Mucosa of rectum (tissue), 2 donors: ENCODE data around the gene LIPE.

ENCODE experiments used
- H3K27ac ChIP-seq, 2 donors: one replicate each; pipeline ENCODE4 v1.7.0; 2013; ENCODE audit warnings: inconsistent platforms in 2 of 2, low read depth in 2 of 2, low read length in 2 of 2
- H3K27me3 ChIP-seq, 2 donors: one replicate each; pipeline ENCODE4 v1.7.0; 2013; ENCODE audit warnings: low read length in 2 of 2; ENCODE audit not compliant: control insufficient read depth in 2 of 2, insufficient read depth in 2 of 2
- H3K36me3 ChIP-seq, 2 donors: one replicate each; pipeline ENCODE4 v1.7.0; 2013; ENCODE audit warnings: low read length in 2 of 2; ENCODE audit not compliant: control insufficient read depth in 2 of 2, insufficient read depth in 2 of 2
- H3K4me1 ChIP-seq, 2 donors: one replicate each; pipeline ENCODE4 v1.7.0; 2013; ENCODE audit warnings: low read length in 2 of 2, mild to moderate bottlenecking in 1 of 2; ENCODE audit not compliant: control insufficient read depth in 2 of 2, insufficient read depth in 2 of 2
- H3K4me3 ChIP-seq, 2 donors: one replicate each; pipeline ENCODE4 v1.7.0; 2013; ENCODE audit warnings: low read length in 2 of 2
- H3K9ac ChIP-seq, 2 donors: one replicate each; pipeline ENCODE4 v1.7.0; 2013; ENCODE audit warnings: low read length in 2 of 2, low read depth in 1 of 2, mild to moderate bottlenecking in 1 of 2
- H3K9me3 ChIP-seq, 2 donors: one replicate each; pipeline ENCODE4 v1.7.0; 2013; ENCODE audit warnings: low read length in 2 of 2; ENCODE audit not compliant: control insufficient read depth in 2 of 2
- donor health status: healthy.
- donor health status: Normal muscosa, but diverticular disease.

LIPE gene

DNA sequence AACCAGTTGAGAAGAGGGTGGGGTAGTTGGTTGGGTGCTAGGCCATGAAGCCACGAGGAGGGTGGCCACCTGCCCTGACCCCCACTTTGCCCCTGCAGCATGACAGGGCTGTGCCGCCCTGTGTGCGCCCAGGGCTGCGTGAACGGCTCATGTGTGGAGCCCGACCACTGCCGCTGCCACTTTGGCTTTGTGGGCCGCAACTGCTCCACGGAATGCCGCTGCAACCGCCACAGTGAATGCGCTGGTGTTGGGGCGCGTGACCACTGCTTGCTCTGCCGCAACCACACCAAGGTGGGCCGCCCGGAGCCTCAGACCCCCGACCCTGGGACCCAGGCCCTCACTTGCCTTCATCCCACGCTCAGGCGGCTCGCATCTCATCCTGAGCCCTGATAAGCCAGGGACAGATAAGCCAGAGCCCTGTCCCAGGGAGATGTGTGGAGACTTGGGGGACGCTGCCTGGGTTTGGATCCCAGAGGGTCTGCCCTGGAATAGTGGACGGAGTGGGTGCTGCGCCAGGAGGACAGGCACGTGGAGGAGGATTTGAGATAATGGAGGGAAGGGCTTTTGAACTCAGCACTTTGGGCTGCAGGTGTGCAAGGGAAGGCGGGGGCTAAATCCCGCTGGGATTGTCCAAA is 57.6 kb downstream of the LIPE start:
- Histone ChIP-seq H3K9ac (no peak overlapping the region), H3K36me3 (peaks cover 0 to 5% of the 10 kb centered on the region in 2 donors), H3K27ac (no peak overlapping the region), H3K27me3 (no peaks in the 10 kb centered on the region), H3K4me1 (no peaks in the 10 kb centered on the region), H3K9me3 (no peaks in the 10 kb centered on the region), H3K4me3 (no peak overlapping the region)

DNA sequence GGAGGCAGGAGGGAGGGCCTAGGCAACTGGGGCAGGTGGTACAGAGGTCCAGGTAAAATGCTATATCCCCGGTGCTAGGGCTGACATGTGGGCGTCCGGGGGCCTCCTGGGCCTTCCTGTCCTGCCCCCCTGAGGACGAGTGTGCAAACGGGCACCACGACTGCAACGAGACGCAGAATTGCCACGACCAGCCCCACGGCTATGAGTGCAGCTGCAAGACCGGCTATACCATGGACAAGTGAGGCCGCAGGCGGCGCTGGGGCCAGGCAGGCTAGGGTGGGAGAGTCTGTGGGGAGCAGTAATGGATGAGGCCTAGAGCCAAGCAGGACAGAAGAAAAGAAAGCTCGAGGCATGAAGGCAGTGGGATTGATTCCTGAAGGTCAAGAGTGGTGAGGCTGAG is 58.4 kb downstream of the LIPE start:
- H3K9me3 ChIP-seq: peaks cover 0 to 3% of the 10 kb centered on the region in 2 donors
- no peaks in the 10 kb centered on the region for H3K4me1 ChIP-seq
- no peaks in the 10 kb centered on the region for H3K27me3 ChIP-seq
- no peak overlapping the region for H3K4me3 ChIP-seq
- no peak overlapping the region for H3K27ac ChIP-seq
- peaks cover 6 to 8% of the 10 kb centered on the region in 2 donors for H3K36me3 ChIP-seq
- H3K9ac ChIP-seq: no peak overlapping the region

GRCh38 chr19:42368360-42368759 is 58.8 kb downstream of the LIPE start:
- H3K27me3 ChIP-seq: no peaks in the 10 kb centered on the region
- H3K36me3 ChIP-seq: peaks cover 8 to 12% of the 10 kb centered on the region in 2 donors
- no peak overlapping the region for H3K27ac ChIP-seq
- no peak overlapping the region for H3K4me3 ChIP-seq
- H3K9me3 ChIP-seq: peaks cover 0 to 3% of the 10 kb centered on the region in 2 donors
- no peaks in the 10 kb centered on the region for H3K4me1 ChIP-seq
- no peak overlapping the region for H3K9ac ChIP-seq

GRCh38 chr19:42367929-42368328 is 59.3 kb downstream of the LIPE start:
- peaks cover 0 to 3% of the 10 kb centered on the region in 2 donors for H3K9me3 ChIP-seq
- no peak overlapping the region for H3K27ac ChIP-seq
- H3K4me1 ChIP-seq: no peaks in the 10 kb centered on the region
- H3K4me3 ChIP-seq: no peak overlapping the region
- H3K27me3 ChIP-seq: no peaks in the 10 kb centered on the region
- no peak overlapping the region for H3K9ac ChIP-seq
- H3K36me3 ChIP-seq: peaks cover 10 to 15% of the 10 kb centered on the region in 2 donors

- no peak overlapping the region for H3K4me3 ChIP-seq
- H3K4me1 ChIP-seq: no peaks in the 10 kb centered on the region
- no peaks in the 10 kb centered on the region for H3K27me3 ChIP-seq
- peaks cover 10 to 19% of the 10 kb centered on the region in 2 donors for H3K36me3 ChIP-seq
- no peak overlapping the region for H3K9ac ChIP-seq
- H3K9me3 ChIP-seq: peaks cover 0 to 3% of the 10 kb centered on the region in 2 donors
- H3K27ac ChIP-seq: no peak overlapping the region
These were observed 60.5 kb downstream of the LIPE start for GRCh38 chr19:42366673-42367072.

- peaks cover 0 to 3% of the 10 kb centered on the region in 2 donors for H3K9me3 ChIP-seq
- no peaks in the 10 kb centered on the region for H3K27me3 ChIP-seq
- H3K9ac ChIP-seq: no peak overlapping the region
- H3K27ac ChIP-seq: peak overlapping the region; percentile 26 to 40
- peaks cover 10 to 21% of the 10 kb centered on the region in 2 donors for H3K36me3 ChIP-seq
- H3K4me3 ChIP-seq: no peak overlapping the region
- no peaks in the 10 kb centered on the region for H3K4me1 ChIP-seq
These were observed 63.4 kb downstream of the LIPE start for GRCh38 chr19:42363614-42364346.

DNA sequence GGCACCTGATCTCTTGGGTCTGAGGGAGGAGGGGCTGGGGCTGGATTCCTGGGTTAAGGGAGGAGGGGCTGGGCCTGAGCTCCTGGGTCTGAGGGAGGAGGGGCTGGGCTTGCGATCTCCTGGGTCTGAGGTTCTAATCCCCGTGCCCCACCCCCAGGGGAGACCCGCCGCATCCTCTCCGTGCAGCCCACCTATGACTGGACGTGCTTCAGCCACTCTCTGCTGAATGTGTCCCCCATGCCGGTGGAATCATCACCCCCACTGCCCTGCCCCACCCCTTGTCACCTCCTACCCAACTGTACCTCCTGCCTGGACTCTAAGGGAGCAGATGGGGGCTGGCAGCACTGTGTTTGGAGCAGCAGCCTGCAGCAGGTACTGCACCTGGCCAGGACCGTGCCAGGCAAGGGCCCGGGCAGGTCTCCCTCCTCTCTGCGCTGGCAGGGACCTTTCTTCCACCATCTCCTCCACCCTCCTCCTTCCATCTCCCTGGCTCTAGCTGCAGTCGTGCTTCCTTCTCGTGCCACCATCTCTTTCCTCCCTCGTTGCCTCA is 64.2 kb downstream of the LIPE start:
- Histone ChIP-seq H3K9ac (no peak overlapping the region), H3K4me3 (no peak overlapping the region), H3K36me3 (peaks cover 10 to 21% of the 10 kb centered on the region in 2 donors), H3K9me3 (peaks cover 0 to 3% of the 10 kb centered on the region in 2 donors), H3K27ac (no peak overlapping the region), H3K4me1 (no peaks in the 10 kb centered on the region), H3K27me3 (no peaks in the 10 kb centered on the region)

DNA sequence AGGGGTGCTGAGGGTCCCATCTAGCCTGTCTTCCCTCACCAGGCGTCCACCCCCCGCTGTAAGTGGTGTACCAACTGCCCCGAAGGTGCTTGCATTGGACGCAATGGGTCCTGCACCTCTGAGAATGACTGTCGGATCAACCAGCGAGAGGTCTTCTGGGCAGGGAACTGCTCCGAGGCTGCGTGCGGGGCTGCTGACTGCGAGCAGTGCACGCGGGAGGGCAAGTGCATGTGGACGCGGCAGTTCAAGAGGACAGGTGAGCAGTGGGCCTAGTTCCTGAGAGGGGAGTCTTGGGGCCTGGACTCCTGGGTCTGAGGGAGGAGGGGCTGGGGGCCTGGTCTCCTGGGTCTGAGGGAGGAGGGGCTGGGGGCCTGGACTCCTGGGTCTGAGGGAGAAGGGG is 64.8 kb downstream of the LIPE start:
- Histone ChIP-seq H3K27me3 (no peaks in the 10 kb centered on the region), H3K27ac (no peak overlapping the region), H3K36me3 (peaks cover 10 to 23% of the 10 kb centered on the region in 2 donors), H3K4me1 (no peaks in the 10 kb centered on the region), H3K4me3 (no peak overlapping the region), H3K9ac (no peak overlapping the region), H3K9me3 (peaks cover 0 to 3% of the 10 kb centered on the region in 2 donors)

GRCh38 chr19:42361545-42361910 is 65.7 kb downstream of the LIPE start:
- H3K27me3 ChIP-seq: no peaks in the 10 kb centered on the region
- H3K9me3 ChIP-seq: peaks cover 0 to 3% of the 10 kb centered on the region in 2 donors
- peaks cover 17 to 28% of the 10 kb centered on the region in 2 donors for H3K36me3 ChIP-seq
- H3K4me1 ChIP-seq: no peaks in the 10 kb centered on the region
- H3K27ac ChIP-seq: no peak overlapping the region
- no peak overlapping the region for H3K4me3 ChIP-seq
- no peak overlapping the region for H3K9ac ChIP-seq

DNA sequence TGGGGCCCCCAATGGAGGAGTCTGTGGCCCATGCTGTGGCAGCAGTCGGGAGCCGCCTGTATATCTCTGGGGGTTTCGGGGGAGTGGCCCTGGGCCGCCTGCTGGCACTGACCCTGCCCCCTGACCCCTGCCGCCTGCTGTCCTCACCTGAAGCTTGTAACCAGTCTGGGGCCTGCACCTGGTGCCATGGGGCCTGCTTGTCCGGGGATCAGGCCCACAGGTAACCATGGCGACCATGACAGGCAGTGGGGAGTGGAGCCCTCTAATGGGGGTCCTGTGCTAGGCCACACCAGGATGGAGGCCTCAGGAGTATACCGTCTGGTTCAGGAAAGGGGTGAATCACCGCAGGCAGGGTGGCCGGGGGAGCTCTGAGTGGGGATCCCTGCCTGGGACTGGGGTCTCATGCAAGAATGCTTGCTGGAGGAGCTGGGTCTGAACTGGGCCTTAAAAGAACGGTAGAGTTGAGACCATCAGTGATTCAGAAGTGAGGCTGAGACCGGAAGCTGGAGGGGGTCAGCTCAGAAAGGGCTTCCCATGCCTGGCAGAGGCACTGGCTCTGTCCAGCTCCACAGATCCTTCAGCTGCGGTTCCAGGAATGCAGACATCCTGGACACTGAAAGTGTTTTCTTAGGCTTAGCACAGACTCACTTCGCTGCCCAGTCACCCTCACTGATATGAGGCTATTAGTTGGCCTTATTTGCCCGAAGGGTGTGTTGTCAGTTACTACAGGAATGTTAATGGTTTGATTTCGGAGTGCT is 66.2 kb downstream of the LIPE start:
- Histone ChIP-seq H3K36me3 (peaks cover 19 to 33% of the 10 kb centered on the region in 2 donors), H3K27me3 (no peaks in the 10 kb centered on the region), H3K4me1 (no peaks in the 10 kb centered on the region), H3K4me3 (no peak overlapping the region), H3K27ac (no peak overlapping the region), H3K9me3 (peaks cover 0 to 3% of the 10 kb centered on the region in 2 donors), H3K9ac (no peak overlapping the region)
